ENCODE data around the gene CPNE5. TPM values are rescaled to one million over a fixed set of nuclear protein-coding genes. Genes with fewer than 3 reads are reported as not detected.

Gene CPNE5
- total and polyA plus RNA-seq, 2 donors from 2014 or later, result 3.7 to 7.1 TPM

GRCh38 chr6:36760685-36761435 lies 78.4 kb downstream of the CPNE5 start:
- DNase-seq (no peak), FAIRE-seq (no peak)
- no peaks in the 10 kb centered on the region for H3K36me3 ChIP-seq (ENCODE audit: control insufficient read depth in 2 of 3, insufficient read depth in 3 of 3, low read length in 3 of 3)
- H3K4me3 ChIP-seq (ENCODE audit: low read length in 3 of 3), result no peak overlapping the region
- H3K27me3 ChIP-seq (ENCODE audit: control insufficient read depth, insufficient read depth, low read length), result no peaks in the 10 kb centered on the region
- intact Hi-C loops (cut with DNase I), result no loop called here
- no peaks in the 10 kb centered on the region for H3K4me1 ChIP-seq (ENCODE audit: control insufficient read depth in 2 of 3, insufficient read depth in 2 of 3, low read depth in 1 of 3, low read length in 3 of 3)
- no peak overlapping the region for H3K27ac ChIP-seq (ENCODE audit: low read depth in 2 of 2, low read length in 2 of 2)
- H3K9ac ChIP-seq (ENCODE audit: low read length in 3 of 3), result no peak overlapping the region
- TF ChIP-seq CTCF (IDR thresholded peaks at IDR 0.05; ENCODE audit: borderline replicate concordance, extremely low read depth, insufficient read depth), result no peak
- no peaks in the 10 kb centered on the region for H3K9me3 ChIP-seq (ENCODE audit: control insufficient read depth in 2 of 3, insufficient read depth in 1 of 3, low read length in 3 of 3)

- Histone ChIP-seq H3K9ac (ENCODE audit: low read length in 3 of 3) (no peak overlapping the region), H3K9me3 (ENCODE audit: control insufficient read depth in 2 of 3, insufficient read depth in 1 of 3, low read length in 3 of 3) (no peaks in the 10 kb centered on the region), H3K27me3 (ENCODE audit: control insufficient read depth, insufficient read depth, low read length) (no peaks in the 10 kb centered on the region), H3K36me3 (ENCODE audit: control insufficient read depth in 2 of 3, insufficient read depth in 3 of 3, low read length in 3 of 3) (no peaks in the 10 kb centered on the region), H3K4me1 (ENCODE audit: control insufficient read depth in 2 of 3, insufficient read depth in 2 of 3, low read depth in 1 of 3, low read length in 3 of 3) (no peaks in the 10 kb centered on the region), H3K27ac (ENCODE audit: low read depth in 2 of 2, low read length in 2 of 2) (no peak overlapping the region), H3K4me3 (ENCODE audit: low read length in 3 of 3) (no peak overlapping the region)
- TF ChIP-seq CTCF (IDR thresholded peaks at IDR 0.05; ENCODE audit: borderline replicate concordance, extremely low read depth, insufficient read depth), result peak; percentile 93
- intact Hi-C loops (cut with DNase I), result loop anchor here (10.0 kb wide), 1 partner anchor 144 kb away; no protein-coding TSS in a partner anchor
- FAIRE-seq (no peak), DNase-seq (peak; percentile 86 to 92 (median 88))
Observed at GRCh38 chr6:36759148-36759759, 80.0 kb downstream of the CPNE5 start.

GRCh38 chr6:36758516-36759147 lies 80.6 kb downstream of the CPNE5 start:
- FAIRE-seq, result no peak

More at GRCh38 chr6:36758516-36759147, 80.6 kb downstream of the CPNE5 start:
- H3K4me3 ChIP-seq (ENCODE audit: low read length in 3 of 3), result no peak overlapping the region
- TF ChIP-seq CTCF (IDR thresholded peaks at IDR 0.05; ENCODE audit: borderline replicate concordance, extremely low read depth, insufficient read depth), result no peak
- intact Hi-C loops (cut with DNase I), result loop anchor here (10.0 kb wide), 1 partner anchor 144 kb away; no protein-coding TSS in a partner anchor
- no peak overlapping the region for H3K9ac ChIP-seq (ENCODE audit: low read length in 3 of 3)
- H3K4me1 ChIP-seq (ENCODE audit: control insufficient read depth in 2 of 3, insufficient read depth in 2 of 3, low read depth in 1 of 3, low read length in 3 of 3), result no peaks in the 10 kb centered on the region
- no peaks in the 10 kb centered on the region for H3K9me3 ChIP-seq (ENCODE audit: control insufficient read depth in 2 of 3, insufficient read depth in 1 of 3, low read length in 3 of 3)
- H3K27ac ChIP-seq (ENCODE audit: low read depth in 2 of 2, low read length in 2 of 2), result no peak overlapping the region
- H3K27me3 ChIP-seq (ENCODE audit: control insufficient read depth, insufficient read depth, low read length), result no peaks in the 10 kb centered on the region
- no peaks in the 10 kb centered on the region for H3K36me3 ChIP-seq (ENCODE audit: control insufficient read depth in 2 of 3, insufficient read depth in 3 of 3, low read length in 3 of 3)
- DNase-seq, result no peak

Measured in kidney (tissue), 14 donors.